SH-SY5Y (cell line): ENCODE results near the gene HPD.

Experiments
- GATA2 ChIP-seq: IDR thresholded peaks from 2 replicates; pipeline ENCODE4 v1.6.1; 2011; ENCODE audit warnings: mild to moderate bottlenecking, low read depth, low read length
- GATA3 ChIP-seq: IDR thresholded peaks from 2 replicates; pipeline ENCODE4 v1.6.1; 2011; ENCODE audit warnings: low read depth, mild to moderate bottlenecking, low read length, moderate library complexity

HPD gene

DNA sequence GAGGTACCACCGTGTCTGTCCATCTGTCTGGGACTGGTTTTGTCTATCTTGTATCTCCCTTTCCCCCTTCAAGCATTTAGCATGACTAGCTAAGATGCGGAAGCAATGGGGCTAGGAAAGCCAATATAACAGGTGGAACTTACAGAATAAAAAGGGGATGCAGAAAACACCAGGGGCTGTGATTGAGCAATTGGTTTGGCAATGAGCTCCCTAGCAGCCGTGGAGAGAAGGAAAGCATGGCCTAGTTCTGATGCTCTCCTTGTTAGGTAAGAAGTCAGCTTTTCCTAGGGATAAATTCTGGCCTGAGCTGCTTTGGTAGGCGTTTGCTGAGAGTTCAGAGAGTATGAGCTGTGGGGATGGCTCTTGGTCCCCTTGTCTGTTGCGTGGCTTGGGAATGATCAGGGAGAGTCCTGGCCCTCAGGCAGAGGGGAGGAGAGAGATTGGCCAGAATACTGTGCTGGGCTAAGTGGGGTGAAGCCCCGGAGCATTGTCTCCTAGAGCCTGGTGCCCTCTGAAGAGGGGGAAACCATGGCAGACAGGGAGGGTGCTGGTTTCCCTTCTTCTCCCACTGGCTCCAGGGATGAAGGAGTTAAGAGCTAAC, 47.7 kb downstream of the HPD start:
- no peak for TF ChIP-seq GATA2
- no peak for TF ChIP-seq GATA3

GRCh38 chr12:121810234-121810817, 48.3 kb downstream of the HPD start:
- TF ChIP-seq GATA3 = no peak
- TF ChIP-seq GATA2 = no peak

DNA sequence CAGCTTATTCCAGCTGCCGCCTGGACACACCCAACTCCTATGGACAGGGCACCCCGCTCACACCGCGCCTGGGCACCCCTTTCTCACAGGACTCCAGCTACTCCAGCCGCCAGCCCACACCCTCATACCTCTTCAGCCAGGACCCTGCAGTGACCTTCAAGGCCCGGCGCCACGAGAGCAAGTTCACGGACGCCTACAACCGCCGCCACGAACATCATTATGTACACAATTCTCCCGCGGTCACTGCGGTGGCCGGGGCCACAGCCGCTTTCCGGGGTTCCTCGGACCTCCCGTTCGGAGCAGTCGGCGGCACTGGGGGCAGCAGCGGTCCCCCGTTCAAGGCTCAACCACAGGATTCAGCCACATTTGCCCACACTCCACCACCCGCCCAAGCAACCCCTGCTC, 48.9 kb downstream of the HPD start:
- TF ChIP-seq GATA2 (no peak), GATA3 (no peak)

- no peak for TF ChIP-seq GATA3
Measured at GRCh38 chr12:121808623-121809022, 50.0 kb downstream of the HPD start.

- TF ChIP-seq GATA3 (no peak), GATA2 (no peak)
Measured at GRCh38 chr12:121807642-121808347, 50.9 kb downstream of the HPD start.

DNA sequence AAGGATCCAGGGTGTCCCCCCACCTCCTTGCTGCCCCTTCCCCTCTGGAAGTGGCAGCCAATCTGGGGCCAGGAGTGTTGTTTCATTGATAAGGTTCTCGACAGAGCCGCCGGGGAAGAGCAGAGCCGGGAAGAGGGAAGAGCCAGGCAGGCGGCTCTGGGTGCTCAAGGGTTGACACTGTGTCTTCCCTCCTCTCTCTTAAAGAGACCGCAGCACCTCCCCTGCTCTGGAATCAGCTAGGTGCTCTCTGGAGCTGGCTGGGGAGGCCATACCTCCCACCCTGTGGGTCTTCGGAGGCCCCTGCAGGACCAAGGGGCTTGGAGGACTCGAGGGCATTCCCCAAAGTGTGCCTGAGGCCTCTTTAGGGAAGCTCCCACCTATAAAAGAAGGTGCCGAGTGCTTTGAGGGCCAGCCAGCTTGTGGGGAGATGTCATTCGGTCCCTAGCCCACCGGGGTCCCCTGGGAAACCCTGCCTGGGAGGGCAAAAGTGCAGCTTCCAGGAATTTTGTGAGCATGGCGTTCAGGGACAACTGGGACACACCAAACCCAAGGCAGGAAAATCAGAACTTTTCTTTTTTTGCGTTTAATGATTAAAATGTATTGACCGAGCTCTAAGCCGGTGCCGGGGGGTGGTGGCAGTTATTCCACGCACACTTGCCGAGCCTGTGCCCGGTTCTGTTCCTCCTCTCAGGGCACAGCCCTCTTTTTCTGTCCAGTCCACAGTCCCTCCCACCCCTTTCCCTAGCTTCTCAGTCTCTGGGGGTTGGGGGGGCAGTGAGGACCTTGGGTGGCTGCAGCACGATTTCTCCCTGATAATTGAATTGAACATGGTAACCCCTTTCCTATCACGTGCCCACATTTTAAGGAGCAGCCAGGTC, 51.9 kb downstream of the HPD start:
- TF ChIP-seq GATA3 (no peak), GATA2 (no peak)

DNA sequence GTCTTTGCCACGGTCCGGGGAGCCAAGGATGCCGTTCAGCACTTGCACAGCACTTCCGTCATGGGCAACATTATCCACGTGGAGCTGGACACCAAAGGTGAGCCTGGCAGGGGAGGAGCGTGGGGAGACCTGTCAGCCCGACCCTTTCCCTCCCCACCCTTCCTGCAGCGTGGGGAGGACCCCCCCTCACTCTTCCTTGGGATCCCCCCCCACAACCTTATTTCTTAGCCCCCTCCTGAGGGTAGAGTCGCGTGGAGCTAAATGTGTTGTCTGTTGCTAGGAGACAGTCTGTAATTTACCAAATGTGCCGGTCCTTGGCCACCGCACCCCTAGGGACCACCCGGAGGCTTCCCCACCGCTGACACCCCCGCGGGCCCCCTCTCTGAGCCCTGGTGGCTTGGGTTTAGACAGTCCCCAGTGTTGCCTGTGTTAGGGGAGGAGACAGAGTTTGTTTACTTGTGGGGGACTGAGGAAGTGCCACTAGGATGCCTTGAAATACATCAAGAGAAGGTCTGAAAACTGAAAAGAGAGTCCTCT, 52.6 kb downstream of the HPD start:
- TF ChIP-seq GATA2 (no peak), GATA3 (no peak)

DNA sequence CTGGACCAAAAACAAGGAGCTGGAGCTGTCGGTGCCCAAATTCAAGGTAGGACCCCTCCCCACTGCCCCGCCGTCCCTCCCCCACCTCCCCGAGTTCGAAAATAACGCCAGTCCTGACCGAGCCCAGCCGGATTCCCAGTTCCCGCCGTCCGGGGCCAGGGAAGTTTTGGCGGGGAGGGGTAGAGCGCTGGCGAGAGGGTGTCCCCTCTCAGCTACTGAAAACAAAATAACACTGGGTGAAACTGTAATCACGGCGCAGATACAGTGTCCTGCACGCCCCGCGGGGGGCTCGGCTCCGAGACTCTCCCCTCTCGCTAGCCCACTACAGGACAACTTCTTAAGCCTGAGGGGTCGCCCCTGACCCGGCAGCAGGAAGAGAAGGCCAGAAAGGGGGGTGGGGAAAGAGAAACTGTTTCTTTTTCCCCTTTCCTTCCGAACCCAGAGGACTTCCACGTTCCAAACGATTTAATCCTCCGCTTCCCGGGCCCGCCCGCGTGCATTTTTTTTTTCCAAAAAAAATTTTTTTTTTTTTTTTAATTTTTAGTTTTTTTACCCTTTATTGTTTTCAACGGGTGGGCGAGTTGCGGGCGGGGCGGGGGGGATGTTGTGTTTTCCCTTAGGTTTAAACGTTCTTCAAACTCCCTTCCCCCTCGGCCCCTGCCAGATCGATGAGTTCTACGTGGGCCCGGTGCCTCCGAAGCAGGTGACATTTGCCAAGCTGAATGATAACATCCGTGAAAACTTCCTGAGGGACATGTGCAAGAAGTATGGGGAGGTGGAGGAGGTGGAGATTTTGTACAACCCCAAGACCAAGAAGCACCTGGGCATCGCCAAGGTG, 53.3 kb downstream of the HPD start:
- TF ChIP-seq GATA2 (no peak), GATA3 (no peak)

- TF ChIP-seq GATA3 (no peak), GATA2 (no peak)
Measured at GRCh38 chr12:121804417-121805111, 54.1 kb downstream of the HPD start.

- TF ChIP-seq GATA3 (no peak), GATA2 (no peak)
Measured at GRCh38 chr12:121803861-121804416, 54.7 kb downstream of the HPD start, which contains the start of gene SETD1B. Gene SETD1B (plus strand): TSS chr12:121804009. CDS start chr12:121804738, 729 bp downstream.

DNA sequence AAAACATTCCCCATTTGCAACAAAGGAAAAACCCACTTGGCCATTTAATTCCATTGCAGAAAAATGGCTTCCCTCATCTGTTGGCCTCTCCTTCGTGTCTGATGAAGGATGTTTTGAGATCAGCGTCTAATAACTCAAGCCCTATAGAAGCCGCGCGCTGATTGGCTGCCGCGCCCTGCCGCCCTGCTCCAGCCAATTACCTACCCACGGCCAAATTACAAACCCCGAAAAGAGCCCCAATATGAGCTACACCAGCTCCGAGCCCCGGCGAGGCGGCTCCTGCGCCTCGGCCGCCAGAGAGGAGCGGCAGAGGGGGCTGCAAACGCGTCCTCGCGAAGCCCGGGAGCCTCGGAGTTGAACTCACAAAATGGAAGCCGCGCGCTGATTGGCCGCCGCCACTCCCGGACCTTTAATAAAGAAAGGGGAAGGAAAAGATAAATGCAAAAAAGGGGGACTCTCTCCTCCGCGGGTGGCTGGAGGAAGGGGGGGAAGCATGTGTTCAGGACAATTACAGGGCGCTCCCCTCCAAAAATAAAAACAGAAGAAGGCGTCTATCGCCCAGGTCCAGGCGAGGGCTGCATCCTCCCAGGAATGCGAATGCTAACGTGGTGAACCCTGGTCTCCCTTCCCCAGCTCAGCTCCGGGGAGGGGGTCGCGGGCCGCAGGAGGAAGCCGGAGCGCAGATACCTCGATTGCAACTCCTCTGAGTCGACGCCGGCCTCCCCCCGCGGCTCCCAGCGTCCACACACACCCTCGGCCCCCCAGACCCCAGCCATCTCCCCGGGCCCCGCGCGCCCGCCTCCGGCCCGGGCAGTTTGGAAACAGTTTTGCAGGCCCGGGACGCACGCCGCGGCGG, 55.6 kb downstream of the HPD start:
- TF ChIP-seq GATA2 (no peak), GATA3 (no peak)

DNA sequence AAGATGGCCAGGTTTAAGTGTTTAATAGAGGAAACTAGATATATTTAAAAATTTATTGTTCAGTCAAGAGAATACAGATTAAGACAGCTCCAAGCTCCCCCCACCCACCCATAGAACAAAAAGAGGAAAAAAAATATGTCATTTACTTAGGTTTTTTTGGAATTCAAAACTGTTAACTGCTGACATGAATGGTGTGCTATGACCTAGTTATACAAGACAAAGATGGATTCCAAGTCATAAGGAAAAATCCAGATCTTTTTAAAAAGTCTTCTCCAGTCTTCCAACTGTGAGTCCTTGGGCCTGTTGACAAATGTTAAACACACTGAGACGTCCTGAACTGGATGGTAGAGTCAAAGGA, 56.2 kb downstream of the HPD start:
- TF ChIP-seq GATA3 (no peak), GATA2 (no peak)
